ENCODE results near the gene WWTR1. TPM values are rescaled to one million over a fixed set of nuclear protein-coding genes. Genes with fewer than 3 reads are reported as not detected.

The WWTR1 gene
- total RNA-seq, 4 donors from 2014 or later = 103 to 148 (median 116) TPM

DNA sequence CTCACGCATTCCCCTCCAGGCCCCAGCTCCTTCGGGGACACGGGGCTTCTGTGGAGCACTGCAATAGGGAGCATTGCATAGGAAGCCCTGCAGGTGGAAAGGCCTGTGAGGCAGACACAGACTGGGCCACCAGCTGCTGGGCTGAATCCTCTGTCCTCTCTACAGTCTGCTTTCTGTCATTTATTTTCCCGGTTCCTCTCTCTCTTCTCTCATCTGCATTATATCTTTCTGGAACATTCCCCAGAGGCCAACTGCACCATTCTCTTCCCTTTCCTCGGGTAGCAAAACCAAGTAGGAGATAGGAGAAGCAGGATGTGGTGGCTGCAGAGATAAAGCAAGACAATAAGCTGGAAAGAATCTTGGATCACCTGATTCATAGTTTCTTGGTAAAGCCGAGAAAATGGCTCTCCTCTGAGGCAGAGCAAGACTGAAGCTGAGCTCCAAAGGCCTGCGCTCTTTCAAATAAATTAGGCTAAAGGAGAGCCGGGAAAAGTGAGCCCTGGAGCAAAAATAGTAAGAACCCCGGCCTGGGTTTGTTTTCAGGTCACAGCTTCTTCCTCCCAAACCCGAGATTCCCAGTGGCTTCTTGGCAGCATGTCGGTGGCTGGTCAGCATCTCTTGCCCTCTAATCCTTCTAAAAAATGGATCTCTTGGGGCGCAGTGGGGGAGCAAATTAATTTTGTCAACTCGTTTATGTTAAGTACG lies 178.1 kb downstream of the WWTR1 start:
- H3K9me3 ChIP-seq = no peaks in the 10 kb centered on the region
- TF ChIP-seq CTCF (IDR thresholded peaks at IDR 0.05) (no peak), POLR2A (IDR thresholded peaks at IDR 0.05) (no peak)
- no peak overlapping the region for H3K4me3 ChIP-seq
- peak overlapping the region; percentile 72 to 75 for H3K27ac ChIP-seq
- no peak for DNase-seq
- no peaks in the 10 kb centered on the region for H3K27me3 ChIP-seq
- intact Hi-C loops (cut with DNase I; ENCODE audit: low total_unique reads) = loop anchor here (5.0 kb wide), 1 partner anchor 207 kb away; no protein-coding TSS in a partner anchor
- no peaks in the 10 kb centered on the region for H3K36me3 ChIP-seq
- no peaks in the 10 kb centered on the region for H3K4me1 ChIP-seq

DNA sequence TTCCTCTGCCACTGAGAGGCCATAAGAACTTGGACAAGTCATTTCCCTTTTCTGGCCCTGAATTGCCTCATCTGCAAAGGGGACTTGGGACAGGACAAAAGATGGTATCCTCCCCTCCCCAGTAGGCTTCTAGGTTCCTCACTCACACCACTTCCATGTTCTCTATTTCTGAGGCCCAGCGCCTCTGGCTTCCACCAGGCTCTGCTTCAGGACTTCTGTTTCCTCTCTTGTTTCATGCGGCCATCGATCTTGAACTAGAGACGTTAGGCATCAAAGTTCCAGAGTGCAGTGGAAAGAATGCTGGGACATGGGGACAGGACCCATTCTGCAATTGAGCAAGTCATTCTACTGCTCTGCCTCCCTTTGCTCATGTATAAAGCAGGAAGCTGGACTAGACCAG lies 181.6 kb downstream of the WWTR1 start:
- TF ChIP-seq CTCF (IDR thresholded peaks at IDR 0.05) = no peak
- no peak for DNase-seq
- Histone ChIP-seq H3K4me1 (peaks cover 9 to 24% of the 10 kb centered on the region in 2 donors), H3K36me3 (no peaks in the 10 kb centered on the region), H3K9me3 (no peaks in the 10 kb centered on the region), H3K27me3 (no peaks in the 10 kb centered on the region), H3K4me3 (no peak overlapping the region), H3K27ac (no peak overlapping the region)
- intact Hi-C loops (cut with DNase I; ENCODE audit: low total_unique reads) = no loop called here

DNA sequence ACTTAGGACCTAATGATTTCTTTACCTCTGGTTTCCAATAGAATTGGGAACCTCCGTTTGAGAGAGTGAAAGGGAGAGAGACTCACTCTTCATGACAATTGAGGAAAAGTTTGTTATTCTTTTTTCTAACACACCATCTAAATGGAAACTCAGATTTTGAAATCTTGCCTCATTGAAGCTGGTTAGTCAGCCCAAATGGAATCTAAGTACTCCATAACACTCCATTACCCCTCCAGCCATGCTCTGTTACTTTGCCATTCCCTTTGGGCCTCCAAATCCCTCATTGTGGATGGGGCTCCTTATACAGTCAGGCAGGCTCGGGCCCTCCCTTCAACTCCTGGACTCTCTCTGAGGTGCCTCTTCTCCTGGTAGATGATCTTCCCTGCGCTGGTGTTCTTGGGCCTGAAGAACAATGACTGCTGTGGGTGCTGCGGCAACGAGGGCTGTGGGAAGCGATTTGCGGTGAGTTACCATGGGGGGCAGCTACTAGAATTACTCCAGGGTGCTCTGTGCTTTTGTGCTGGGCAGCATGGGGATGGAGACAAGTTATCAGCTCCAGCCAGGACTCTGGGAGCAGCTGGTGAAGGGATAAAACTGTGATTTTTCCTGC lies 182.3 kb downstream of the WWTR1 start:
- Histone ChIP-seq H3K27ac (no peak overlapping the region), H3K9me3 (no peaks in the 10 kb centered on the region), H3K4me1 (peaks cover 9 to 24% of the 10 kb centered on the region in 2 donors), H3K36me3 (no peaks in the 10 kb centered on the region), H3K4me3 (no peak overlapping the region), H3K27me3 (no peaks in the 10 kb centered on the region)
- intact Hi-C loops (cut with DNase I; ENCODE audit: low total_unique reads) = no loop called here
- no peak for DNase-seq
- TF ChIP-seq POLR2A (IDR thresholded peaks at IDR 0.05) (no peak), CTCF (IDR thresholded peaks at IDR 0.05) (no peak)

DNA sequence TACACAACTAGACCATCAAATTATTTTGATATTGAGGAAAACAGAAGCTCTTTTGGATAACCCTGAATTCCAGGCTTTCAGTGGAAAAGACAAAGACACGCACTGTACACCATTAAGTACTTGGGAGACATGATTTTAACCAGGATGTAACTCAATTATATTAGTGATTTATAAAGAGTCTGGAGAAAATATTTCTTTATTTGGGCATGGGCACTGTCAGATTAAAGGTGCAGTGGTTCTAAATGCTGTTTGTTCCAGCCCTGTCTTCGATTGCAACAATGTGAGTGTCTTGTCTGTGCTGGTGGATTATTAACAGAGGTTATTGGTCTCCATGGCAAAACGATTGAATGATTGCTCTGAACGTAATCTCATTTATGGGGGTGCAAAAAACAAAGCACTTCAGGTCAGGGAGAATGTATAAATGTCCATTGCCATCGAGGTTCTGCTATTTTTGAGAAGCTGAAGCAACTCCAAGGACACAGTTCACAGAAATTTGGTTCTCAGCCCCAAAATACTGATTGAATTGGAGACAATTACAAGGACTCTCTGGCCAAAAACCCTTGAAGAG lies 183.5 kb downstream of the WWTR1 start, which contains the start of gene TM4SF4:
Gene TM4SF4, plus strand, starts transcription at position 448 of the 568 bp plus-strand sequence. CDS start 181 bp downstream, outside the sequence.
- H3K27ac ChIP-seq = peak within 1 kb of the TSS; percentile 43 to 53
- intact Hi-C loops (cut with DNase I; ENCODE audit: low total_unique reads) = no loop called here
- H3K4me1 ChIP-seq = peaks cover 9 to 24% of the 10 kb centered on the region in 2 donors
- no peak within 1 kb of the TSS for H3K4me3 ChIP-seq
- no peaks in the 10 kb centered on the region for H3K27me3 ChIP-seq
- no peaks in the 10 kb centered on the region for H3K36me3 ChIP-seq
- H3K9me3 ChIP-seq = no peaks in the 10 kb centered on the region
- TF ChIP-seq POLR2A (IDR thresholded peaks at IDR 0.05) (no peak), CTCF (IDR thresholded peaks at IDR 0.05) (no peak)
- no peak for DNase-seq

All from uterus (tissue), 4 donors.